IMR-90 (cell line): Measurements from ENCODE around the gene PARD6G. TPM values are rescaled to one million over a fixed set of nuclear protein-coding genes. Genes with fewer than 3 reads are reported as not detected.
"Not testable (repeated sequence)": the region's sequence is repeated elsewhere in the genome, so short reads cannot be mapped to it uniquely, and the experiment has no call there.

Source experiments
- ATAC-seq: fragments of 200-7000 bp; cut with Tn5 transposase; 2 replicates; pipeline ENCODE4 v1.9.1; 2020; ENCODE audit warnings: low read depth, mild to moderate bottlenecking, moderate library complexity
- BruUV-seq: library from RNA; stranded (reverse); fragments of 400-500 nt; replicated peaks from 2 replicates; lab custom pipeline; 2021; lab: Mats Ljungman, UMichigan
- CTCF ChIA-PET: fragments of 300-600 bp; formaldehyde crosslinking; extraction: SDS; loops from one replicate; lab custom pipeline; 2021; ENCODE audit warnings: antibody characterized with exemption; lab: Yijun Ruan, JAX
- POLR2A ChIA-PET: fragments of 300-600 bp; sonication (Branson Sonifier 250); formaldehyde crosslinking; loops from one replicate; lab custom pipeline; 2022; ENCODE audit warnings: antibody characterized with exemption; ENCODE audit not compliant: unreplicated experiment; lab: Charles Lee
- DNase-seq: peaks from one replicate; pipeline ENCODE4 v3.0.0; 2013
- H2AFZ ChIP-seq: replicated peaks from 2 replicates; pipeline ENCODE3; 2013; ENCODE audit warnings: low read length, mild to moderate bottlenecking; ENCODE audit not compliant: poor library complexity
- H2AK5ac ChIP-seq: 2 replicates; pipeline ENCODE4 v1.6.1; 2013; ENCODE audit warnings: low read depth, low read length, inconsistent platforms
- H2AK9ac ChIP-seq: replicated peaks from 2 replicates; pipeline ENCODE3; 2013; ENCODE audit warnings: mild to moderate bottlenecking, low read depth, low read length, moderate library complexity; ENCODE audit not compliant: poor library complexity
- H2BK120ac ChIP-seq: 2 replicates; pipeline ENCODE4 v1.6.1; 2013; ENCODE audit warnings: low read depth, low read length, inconsistent platforms
- H2BK15ac ChIP-seq: 3 replicates; pipeline ENCODE4 v1.6.1; 2013; ENCODE audit warnings: low read depth, low read length, inconsistent platforms
- H2BK20ac ChIP-seq: 2 replicates; pipeline ENCODE4 v1.6.1; 2013; ENCODE audit warnings: low read depth, mild to moderate bottlenecking, inconsistent platforms, low read length, moderate library complexity
- H2BK5ac ChIP-seq: 2 replicates; pipeline ENCODE4 v1.6.1; 2013; ENCODE audit warnings: mild to moderate bottlenecking, low read depth, low read length, inconsistent platforms; ENCODE audit not compliant: poor library complexity, severe bottlenecking
- H3K14ac ChIP-seq: replicated peaks from 2 replicates; pipeline ENCODE4 v1.6.1; 2013; ENCODE audit warnings: low read depth, low read length, inconsistent platforms
- H3K18ac ChIP-seq: 2 replicates; pipeline ENCODE4 v1.6.1; 2013; ENCODE audit warnings: low read depth, low read length, control low read depth
- H3K23ac ChIP-seq: 2 replicates; pipeline ENCODE4 v1.6.1; 2013; ENCODE audit warnings: low read depth, low read length, inconsistent platforms
- H3K27ac ChIP-seq: 2 replicates; pipeline ENCODE4 v1.5.1; 2013; ENCODE audit warnings: mild to moderate bottlenecking, control low read depth, low read length; ENCODE audit not compliant: insufficient read depth
- H3K27me3 ChIP-seq: 2 replicates; pipeline ENCODE4 v1.6.1; 2013; ENCODE audit warnings: low read length; ENCODE audit not compliant: control insufficient read depth, insufficient read depth
- H3K36me3 ChIP-seq: 2 replicates; pipeline ENCODE4 v1.6.1; 2013; ENCODE audit warnings: low read length, mixed read lengths; ENCODE audit not compliant: control insufficient read depth, insufficient read depth
- H3K4ac ChIP-seq: 2 replicates; pipeline ENCODE4 v1.6.1; 2013; ENCODE audit warnings: low read depth, low read length, inconsistent platforms
- H3K4me1 ChIP-seq: 2 replicates; pipeline ENCODE4 v1.6.1; 2013; ENCODE audit warnings: low read length, mixed read lengths; ENCODE audit not compliant: control insufficient read depth, insufficient read depth
- H3K4me2 ChIP-seq: 2 replicates; pipeline ENCODE4 v1.6.1; 2013; ENCODE audit warnings: low read depth, mild to moderate bottlenecking, control low read depth, low read length, moderate library complexity
- H3K4me3 ChIP-seq: 2 replicates; pipeline ENCODE4 v1.5.1; 2013; ENCODE audit warnings: low read depth, mild to moderate bottlenecking, control low read depth, low read length, moderate library complexity; ENCODE audit not compliant: insufficient read depth
- H3K56ac ChIP-seq: 2 replicates; pipeline ENCODE4 v1.6.1; 2013; ENCODE audit warnings: low read length, inconsistent platforms; ENCODE audit not compliant: insufficient read depth; ENCODE audit errors: extremely low read depth
- H3K79me1 ChIP-seq, 2 experiments: 2 replicates each; pipeline ENCODE4 v1.6.1; 2013; ENCODE audit warnings: low read length in 2 of 2, inconsistent platforms in 1 of 2, low read depth in 1 of 2
- H3K9ac ChIP-seq: 2 replicates; pipeline ENCODE4 v1.6.1; 2013; ENCODE audit warnings: low read depth, low read length, control low read depth
- H3K9me1 ChIP-seq: 2 replicates; pipeline ENCODE4 v1.6.1; 2013; ENCODE audit warnings: low read length, inconsistent platforms; ENCODE audit not compliant: insufficient read depth
- H3K9me3 ChIP-seq: 2 replicates; pipeline ENCODE4 v1.6.1; 2013; ENCODE audit warnings: low read length; ENCODE audit not compliant: control insufficient read depth, insufficient read depth
- H4K20me1 ChIP-seq: 2 replicates; pipeline ENCODE4 v1.6.1; 2013; ENCODE audit warnings: low read length, inconsistent platforms; ENCODE audit not compliant: insufficient read depth
- H4K5ac ChIP-seq: 2 replicates; pipeline ENCODE4 v1.6.1; 2013; ENCODE audit warnings: mild to moderate bottlenecking, low read depth, low read length, control low read depth
- H4K8ac ChIP-seq, 2 experiments: 2 replicates each; pipeline ENCODE4 v1.6.1; 2013; ENCODE audit warnings: low read depth in 2 of 2, low read length in 2 of 2, control low read depth in 1 of 2, inconsistent platforms in 1 of 2
- H4K91ac ChIP-seq: 2 replicates; pipeline ENCODE4 v1.6.1; 2013; ENCODE audit warnings: low read depth, low read length, inconsistent platforms; ENCODE audit not compliant: insufficient read depth
- CTCF ChIP-seq: conservative IDR thresholded peaks from 2 replicates; pipeline ENCODE4 v1.5.1; 2012; ENCODE audit warnings: mild to moderate bottlenecking, low read depth, low read length, improper control_type of control experiment
- RAD21 ChIP-seq: IDR thresholded peaks from 2 replicates; pipeline ENCODE4 v1.6.1; 2012; ENCODE audit warnings: low read length, improper control_type of control experiment
- SMC3 ChIP-seq: fragments of 150-350 bp; IDR thresholded peaks from 2 replicates; pipeline ENCODE4 v1.6.1; 2016; ENCODE audit warnings: low read depth, mild to moderate bottlenecking, antibody characterized with exemption, low read length, moderate library complexity
- WGBS, 2 experiments: methylation state at CpG; one replicate each; pipeline versions ENCODE4 v1.1.5 to v1.1.7; 2013; ENCODE audit warnings: missing lambda C conversion rate in 2 of 2; ENCODE audit not compliant: insufficient read length in 1 of 2; ENCODE audit errors: extremely low coverage in 2 of 2; 5-methylcytosine and 5-hydroxymethylcytosine counted together
- dilution Hi-C: fragments of 300-500 bp; cut with HindIII; formaldehyde crosslinking; loops from one replicate; pipeline ENCODE4 v1.14.3; 2018; ENCODE audit warnings: low sequenced_read_pairs; ENCODE audit not compliant: unreplicated experiment
- in situ Hi-C: fragments of 300-500 bp; cut with MboI; formaldehyde crosslinking; loops from 3 replicates; pipeline ENCODE4 v1.14.3; 2019; ENCODE audit warnings: low sequenced_read_pairs, inconsistent platforms, mixed read lengths
- intact Hi-C: fragments of 100-400 bp; cut with micrococcal nuclease; formaldehyde crosslinking; loops from 2 replicates; pipeline ENCODE4 v1.10.0; 2022
- polyA plus RNA-seq, 3 experiments: library from polyadenylated mRNA; depleted of rRNA; stranded (reverse); fragments of >200 nt; gene quantifications; 2 replicates each; pipeline ENCODE4 v1.2.3, GENCODE V29; 2012; ENCODE audit warnings: low replicate concordance in 1 of 3
- total RNA-seq: library from RNA; depleted of rRNA; stranded (reverse); fragments of >200 nt; gene quantifications from 2 replicates; pipeline ENCODE4 v1.2.3, GENCODE V29; 2012

PARD6G gene
- total and polyA plus RNA-seq, 2 of the 4 experiments (the other 2 are of a cell fraction): 2.5 to 4.6 TPM

DNA sequence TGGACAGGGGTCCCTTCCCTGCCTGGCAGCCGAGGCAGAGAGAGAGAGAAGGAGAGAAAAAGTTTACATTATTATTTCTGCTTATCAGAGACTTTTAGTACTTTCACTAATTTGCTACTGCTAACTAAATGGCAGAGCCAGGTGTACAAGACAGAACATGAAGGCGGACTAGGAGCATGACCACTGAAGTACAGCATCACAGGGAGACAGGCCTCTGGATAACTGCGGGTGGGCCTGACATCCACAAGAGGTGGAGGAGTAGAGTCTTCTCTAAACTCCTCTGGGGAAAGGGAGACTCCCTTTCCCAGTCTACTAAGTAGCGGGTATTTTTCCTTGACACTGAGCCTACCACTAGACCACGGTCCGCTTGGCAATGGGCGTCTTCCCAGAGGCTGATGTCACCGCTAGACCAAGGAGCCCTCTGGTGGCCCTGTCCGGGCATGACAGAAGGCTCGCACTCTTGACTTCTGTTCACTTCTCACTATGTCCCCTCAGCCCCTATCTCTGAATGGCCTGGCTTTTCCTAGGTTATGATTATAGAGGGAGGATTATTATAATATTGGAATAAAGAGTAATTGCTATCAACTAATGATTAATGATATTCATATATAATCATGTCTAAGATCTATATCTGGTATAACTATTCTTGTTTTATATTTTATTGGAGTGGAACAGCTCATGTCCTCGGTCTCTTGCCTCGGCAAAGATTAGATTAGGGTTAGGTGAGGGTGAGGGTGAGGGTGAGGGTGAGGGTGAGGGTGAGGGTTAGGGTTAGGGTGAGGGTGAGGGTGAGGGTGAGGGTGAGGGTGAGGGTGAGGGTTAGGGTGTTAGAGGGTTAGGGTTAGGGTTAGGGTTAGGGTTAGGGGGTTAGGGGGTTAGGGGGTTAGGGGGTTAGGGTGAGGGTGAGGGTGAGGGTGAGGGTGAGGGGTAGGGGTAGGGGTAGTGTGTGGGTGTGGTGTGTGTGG, 10.5 kb upstream of the PARD6G start:
- peak overlapping the region; percentile 58 for H2AFZ ChIP-seq
- H3K23ac ChIP-seq, H3K9me3 ChIP-seq, H3K4ac ChIP-seq, in situ Hi-C loops, H3K4me3 ChIP-seq, H2BK20ac ChIP-seq, H3K27me3 ChIP-seq, H3K9ac ChIP-seq, H3K36me3 ChIP-seq, H3K18ac ChIP-seq, H2AK5ac ChIP-seq, dilution Hi-C loops, H3K79me1 ChIP-seq, H2AK9ac ChIP-seq, H3K27ac ChIP-seq, H4K8ac ChIP-seq, H3K9me1 ChIP-seq, H3K4me1 ChIP-seq, H3K14ac ChIP-seq, H3K56ac ChIP-seq, H4K91ac ChIP-seq, H3K4me2 ChIP-seq, H2BK15ac ChIP-seq, POLR2A ChIA-PET, H2BK5ac ChIP-seq, BruUV-seq, H4K20me1 ChIP-seq, H2BK120ac ChIP-seq, H4K5ac ChIP-seq: not testable (repeated sequence)
- peak; percentile 83 for ATAC-seq
- peak; percentile 65 for DNase-seq
- intact Hi-C loops: loop anchor here (1.0 kb wide), 2 partner anchors 87 to 101 kb away; no protein-coding TSS in a partner anchor
- TF ChIP-seq SMC3 (peak; percentile 94), RAD21 (peak; percentile 84), CTCF (peak; percentile 79)
- CTCF ChIA-PET: interaction anchor here (0.7 to 1.0 kb wide), 2 partner anchors 58 to 85 kb away, joined by 3 read pairs; no protein-coding TSS in a partner anchor
- WGBS, 2 experiments: 83% methylated on average over 1 of the region's 12 CpGs; no CpG with 5 or more reads in 1 of the 2 experiments
